ENCODE measurements around the gene KLHL22. TPM values are rescaled to one million over a fixed set of nuclear protein-coding genes. Genes with fewer than 3 reads are reported as not detected.

Gene KLHL22
- total RNA-seq, 1 experiment from 2014 or later: 14.8 TPM

- H3K79me2 ChIP-seq (ENCODE audit: low read length): no peaks in the 10 kb centered on the region
Observed at GRCh38 chr22:20487715-20488114, 7.9 kb downstream of the KLHL22 start.

GRCh38 chr22:20486229-20486628, 9.4 kb downstream of the KLHL22 start:
- Histone ChIP-seq H3K9me3 (ENCODE audit: low read length) (no peaks in the 10 kb centered on the region), H3K9me2 (replicated peaks; ENCODE audit: low read length) (no peaks in the 10 kb centered on the region), H3K9ac (ENCODE audit: low read length) (no peak overlapping the region), H3K4me1 (ENCODE audit: insufficient read depth, low read length) (no peaks in the 10 kb centered on the region), H3K27ac (ENCODE audit: low read length) (no peak overlapping the region), H3K4me2 (ENCODE audit: low read length) (no peak overlapping the region), H2AFZ (ENCODE audit: low read length) (no peak overlapping the region), H3K79me2 (ENCODE audit: low read length) (no peaks in the 10 kb centered on the region), H4K20me1 (ENCODE audit: low read length) (no peaks in the 10 kb centered on the region), H3K36me3 (ENCODE audit: low read depth, low read length) (no peaks in the 10 kb centered on the region), H3K27me3 (ENCODE audit: low read length) (no peaks in the 10 kb centered on the region), H3F3A (ENCODE audit: low read length, unreplicated experiment) (no peaks in the 10 kb centered on the region), H3K4me3 (ENCODE audit: low read length) (no peak overlapping the region)
- intact Hi-C loops (cut with micrococcal nuclease): no loop called here
- no TSS peak for BruUV-seq (replicated peaks)
- no peak for DNase-seq
- ChIA-PET CTCF (interaction anchor here (0.5 kb wide), 1 partner anchor 68 kb away, joined by 4 read pairs; no protein-coding TSS in a partner anchor), POLR2A (ENCODE audit: unreplicated experiment) (no interaction called here)
- TF ChIP-seq EZH2 (IDR thresholded peaks at IDR 0.05; ENCODE audit: low read length, unreplicated experiment) (no peak), EZH2phosphoT487 (IDR thresholded peaks at IDR 0.05; ENCODE audit: borderline replicate concordance, low read length) (no peak), CTCF (conservative IDR thresholded peaks at IDR 0.05; ENCODE audit: low read depth, low read length) (no peak)
- no peak for ATAC-seq

More at GRCh38 chr22:20487715-20488114, 7.9 kb downstream of the KLHL22 start:
- TF ChIP-seq EZH2 (IDR thresholded peaks at IDR 0.05; ENCODE audit: low read length, unreplicated experiment) (no peak), EZH2phosphoT487 (IDR thresholded peaks at IDR 0.05; ENCODE audit: borderline replicate concordance, low read length) (no peak), CTCF (conservative IDR thresholded peaks at IDR 0.05; ENCODE audit: low read depth, low read length) (no peak)
- H3K27me3 ChIP-seq (ENCODE audit: low read length): no peaks in the 10 kb centered on the region
- DNase-seq (no peak), ATAC-seq (no peak)
- no peak overlapping the region for H3K4me3 ChIP-seq (ENCODE audit: low read length)
- H3K9ac ChIP-seq (ENCODE audit: low read length): no peak overlapping the region
- no peaks in the 10 kb centered on the region for H4K20me1 ChIP-seq (ENCODE audit: low read length)
- no peak overlapping the region for H2AFZ ChIP-seq (ENCODE audit: low read length)
- no peaks in the 10 kb centered on the region for H3K9me3 ChIP-seq (ENCODE audit: low read length)
- H3K9me2 ChIP-seq (replicated peaks; ENCODE audit: low read length): no peaks in the 10 kb centered on the region
- H3K4me1 ChIP-seq (ENCODE audit: insufficient read depth, low read length): no peaks in the 10 kb centered on the region
- CTCF ChIA-PET: no interaction called here
- no peak overlapping the region for H3K4me2 ChIP-seq (ENCODE audit: low read length)
- H3K36me3 ChIP-seq (ENCODE audit: low read depth, low read length): no peaks in the 10 kb centered on the region
- H3F3A ChIP-seq (ENCODE audit: low read length, unreplicated experiment): no peaks in the 10 kb centered on the region
- intact Hi-C loops (cut with micrococcal nuclease): no loop called here
- H3K27ac ChIP-seq (ENCODE audit: low read length): no peak overlapping the region
- POLR2A ChIA-PET (ENCODE audit: unreplicated experiment): no interaction called here
- no TSS peak for BruUV-seq (replicated peaks)

DNA sequence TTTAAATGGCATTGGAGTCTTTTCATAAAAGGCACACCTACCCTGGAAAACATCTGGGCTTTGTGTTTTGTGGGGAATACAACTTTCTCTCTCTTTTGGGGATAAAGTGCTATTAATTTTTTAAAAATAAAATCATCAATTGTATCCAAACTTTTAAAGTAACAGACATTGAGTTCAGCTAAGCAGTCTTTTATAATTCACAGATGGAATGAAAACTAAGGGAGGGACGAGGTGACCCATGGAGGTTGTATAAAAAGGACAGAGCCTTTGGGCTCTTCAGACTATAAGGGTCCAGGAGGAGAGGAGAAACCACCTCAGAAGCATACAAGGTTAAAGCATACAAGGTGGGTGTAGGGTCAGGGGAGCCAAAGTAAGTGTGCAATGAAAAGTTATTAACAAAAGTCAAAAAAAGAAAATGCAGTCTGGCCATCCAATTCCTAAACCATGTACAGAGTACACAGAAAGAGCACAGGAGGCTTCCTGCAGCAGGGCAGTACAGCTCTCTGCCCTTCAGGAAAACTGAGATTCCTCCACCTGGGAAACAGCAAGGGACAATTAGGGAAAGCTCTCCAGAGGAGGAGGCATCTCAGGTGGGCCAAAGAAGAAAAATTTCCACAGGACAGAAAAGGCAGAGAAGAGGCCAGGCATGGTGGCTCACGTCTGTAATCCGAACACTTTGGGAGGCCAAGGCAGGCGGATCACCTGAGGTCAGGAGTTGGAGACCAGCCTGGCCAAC, 10.5 kb downstream of the KLHL22 start:
- DNase-seq: no peak
- CTCF ChIA-PET: no interaction called here
- BruUV-seq (replicated peaks): no TSS peak
- Histone ChIP-seq H3K36me3 (ENCODE audit: low read depth, low read length) (no peaks in the 10 kb centered on the region), H3K9ac (ENCODE audit: low read length) (no peak overlapping the region), H3K27ac (ENCODE audit: low read length) (no peak overlapping the region), H3K27me3 (ENCODE audit: low read length) (no peaks in the 10 kb centered on the region), H3K4me3 (ENCODE audit: low read length) (no peak overlapping the region), H3F3A (ENCODE audit: low read length, unreplicated experiment) (no peaks in the 10 kb centered on the region), H3K4me1 (ENCODE audit: insufficient read depth, low read length) (no peaks in the 10 kb centered on the region), H4K20me1 (ENCODE audit: low read length) (no peaks in the 10 kb centered on the region), H3K4me2 (ENCODE audit: low read length) (no peak overlapping the region), H3K9me2 (replicated peaks; ENCODE audit: low read length) (no peaks in the 10 kb centered on the region), H3K9me3 (ENCODE audit: low read length) (no peaks in the 10 kb centered on the region), H3K79me2 (ENCODE audit: low read length) (no peaks in the 10 kb centered on the region), H2AFZ (ENCODE audit: low read length) (no peak overlapping the region)
- intact Hi-C loops (cut with micrococcal nuclease): no loop called here
- POLR2A ChIA-PET (ENCODE audit: unreplicated experiment): no interaction called here
- TF ChIP-seq CTCF (conservative IDR thresholded peaks at IDR 0.05; ENCODE audit: low read depth, low read length) (no peak), EZH2phosphoT487 (IDR thresholded peaks at IDR 0.05; ENCODE audit: borderline replicate concordance, low read length) (no peak), EZH2 (IDR thresholded peaks at IDR 0.05; ENCODE audit: low read length, unreplicated experiment) (no peak)
- no peak for ATAC-seq

All from PC-3 (cell line).